ENCODE measurements around the gene GLRA1. TPM values are rescaled to one million over a fixed set of nuclear protein-coding genes. Genes with fewer than 3 reads are reported as not detected.

The GLRA1 gene
- total and polyA plus RNA-seq, 10 donors = not detected

- Histone ChIP-seq H3K27me3 (replicated peaks in 1 of 7) (no peaks in the 10 kb centered on the region), H3K4me3 (no peak overlapping the region), H3K4me1 (no peaks in the 10 kb centered on the region), H3K27ac (no peak overlapping the region), H3K9me3 (no peaks in the 10 kb centered on the region), H3K36me3 (no peaks in the 10 kb centered on the region)
- WGBS, 5 donors = 77 to 85% (median 81%) methylated on average over 4 of the region's 4 CpGs
- intact Hi-C loops (cut with DNase I; ENCODE audit: low total_unique reads) = no loop called here
- TF ChIP-seq CTCF (IDR thresholded peaks at IDR 0.05 in 8 of 11, conservative IDR thresholded peaks at IDR 0.05 in 3 of 11) = no peak
- no peak for DNase-seq
These were observed 29.6 kb upstream of the GLRA1 start for GRCh38 chr5:151954255-151954654.

GRCh38 chr5:151953833-151954232, 29.2 kb upstream of the GLRA1 start:
- intact Hi-C loops (cut with DNase I; ENCODE audit: low total_unique reads) = no loop called here
- WGBS, 5 donors = 70 to 88% (median 81%) methylated on average over 1 of the region's 1 CpG
- no peaks in the 10 kb centered on the region for H3K36me3 ChIP-seq
- H3K9me3 ChIP-seq = no peaks in the 10 kb centered on the region
- no peak for DNase-seq
- no peaks in the 10 kb centered on the region for H3K4me1 ChIP-seq
- TF ChIP-seq CTCF (IDR thresholded peaks at IDR 0.05 in 8 of 11, conservative IDR thresholded peaks at IDR 0.05 in 3 of 11) (no peak), POLR2A (IDR thresholded peaks at IDR 0.05) (no peak), POLR2AphosphoS5 (IDR thresholded peaks at IDR 0.05) (no peak)
- H3K4me3 ChIP-seq = no peak overlapping the region
- no peaks in the 10 kb centered on the region for H3K27me3 ChIP-seq (replicated peaks in 1 of 7)
- no peak overlapping the region for H3K27ac ChIP-seq

- intact Hi-C loops (cut with DNase I; ENCODE audit: low total_unique reads) = no loop called here
- no peak for DNase-seq
- no peak overlapping the region for H3K4me3 ChIP-seq
- no peaks in the 10 kb centered on the region for H3K27me3 ChIP-seq (replicated peaks in 1 of 7)
- WGBS, 5 donors = 25 to 47% (median 29%) methylated on average over 2 of the region's 2 CpGs
- no peaks in the 10 kb centered on the region for H3K9me3 ChIP-seq
- no peak for TF ChIP-seq POLR2A (IDR thresholded peaks at IDR 0.05)
- no peak for TF ChIP-seq POLR2AphosphoS5 (IDR thresholded peaks at IDR 0.05)
- TF ChIP-seq CTCF (IDR thresholded peaks at IDR 0.05 in 8 of 11, conservative IDR thresholded peaks at IDR 0.05 in 3 of 11) = no peak
- no peak overlapping the region for H3K27ac ChIP-seq
- no peaks in the 10 kb centered on the region for H3K4me1 ChIP-seq
- H3K36me3 ChIP-seq = no peaks in the 10 kb centered on the region
These were observed 27.6 kb upstream of the GLRA1 start for GRCh38 chr5:151952238-151952637.

- H3K9me3 ChIP-seq = no peaks in the 10 kb centered on the region
- WGBS, 5 donors = 35 to 49% (median 40%) methylated on average over 9 of the region's 9 CpGs
- intact Hi-C loops (cut with DNase I; ENCODE audit: low total_unique reads) = no loop called here
- no peak for TF ChIP-seq POLR2AphosphoS5 (IDR thresholded peaks at IDR 0.05)
- no peak for TF ChIP-seq CTCF (IDR thresholded peaks at IDR 0.05 in 8 of 11, conservative IDR thresholded peaks at IDR 0.05 in 3 of 11)
- TF ChIP-seq POLR2A (IDR thresholded peaks at IDR 0.05) = no peak
- no peaks in the 10 kb centered on the region for H3K4me1 ChIP-seq
- no peak for DNase-seq
- H3K27ac ChIP-seq = no peak overlapping the region
- no peaks in the 10 kb centered on the region for H3K36me3 ChIP-seq
- H3K27me3 ChIP-seq (replicated peaks in 1 of 7) = no peaks in the 10 kb centered on the region
- H3K4me3 ChIP-seq = no peak overlapping the region
These were observed 26.1 kb upstream of the GLRA1 start for GRCh38 chr5:151950706-151951105.
